H9 (cell line): Measurements from ENCODE around the gene DNER. TPM values are rescaled to one million over a fixed set of nuclear protein-coding genes. Genes with fewer than 3 reads are reported as not detected.

Experiments
- DNase-seq: peaks from one replicate; pipeline ENCODE4 v3.0.0-alpha.2; 2017
- H2AFZ ChIP-seq: one replicate; pipeline ENCODE4 v1.6.1; 2013; ENCODE audit warnings: mild to moderate bottlenecking, low read length, control low read depth, moderate library complexity
- H2AK5ac ChIP-seq: 2 replicates; pipeline ENCODE4 v1.6.1; 2013; ENCODE audit warnings: low read length, control low read depth, mixed read lengths; ENCODE audit not compliant: insufficient read length
- H2BK120ac ChIP-seq: one replicate; pipeline ENCODE4 v1.6.1; 2013; ENCODE audit warnings: low read depth, mild to moderate bottlenecking, low read length, control low read depth, inconsistent platforms; ENCODE audit not compliant: poor library complexity, severe bottlenecking
- H2BK12ac ChIP-seq: 2 replicates; pipeline ENCODE4 v1.6.1; 2013; ENCODE audit warnings: low read length, control low read depth, mixed read lengths, low read depth; ENCODE audit not compliant: insufficient read length
- H2BK15ac ChIP-seq: 2 replicates; pipeline ENCODE4 v1.6.1; 2013; ENCODE audit warnings: low read depth, low read length, control low read depth
- H2BK20ac ChIP-seq: one replicate; pipeline ENCODE4 v1.6.1; 2013; ENCODE audit warnings: low read depth, mild to moderate bottlenecking, low read length, control low read depth, inconsistent platforms; ENCODE audit not compliant: poor library complexity, severe bottlenecking
- H2BK5ac ChIP-seq: 2 replicates; pipeline ENCODE4 v1.6.1; 2013; ENCODE audit warnings: low read length, control low read depth, mixed read lengths; ENCODE audit not compliant: insufficient read length
- H3K14ac ChIP-seq: 2 replicates; pipeline ENCODE4 v1.6.1; 2013; ENCODE audit warnings: low read length, control low read depth; ENCODE audit not compliant: insufficient read depth
- H3K18ac ChIP-seq: 2 replicates; pipeline ENCODE4 v1.6.1; 2013; ENCODE audit warnings: low read depth, mild to moderate bottlenecking, mixed read lengths, low read length, control low read depth; ENCODE audit not compliant: insufficient read length
- H3K23ac ChIP-seq: 2 replicates; pipeline ENCODE4 v1.6.1; 2013; ENCODE audit warnings: low read length, control low read depth, mixed read lengths, low read depth; ENCODE audit not compliant: insufficient read length
- H3K23me2 ChIP-seq: 2 replicates; pipeline ENCODE4 v1.6.1; 2013; ENCODE audit warnings: low read depth, mild to moderate bottlenecking, mixed read lengths, low read length, control low read depth; ENCODE audit not compliant: insufficient read length, poor library complexity, severe bottlenecking
- H3K27ac ChIP-seq: 2 replicates; pipeline ENCODE4 v1.5.1; 2013; ENCODE audit warnings: low read length, control low read depth, mixed read lengths, low read depth; ENCODE audit not compliant: insufficient read length
- H3K27me3 ChIP-seq: 2 replicates; pipeline ENCODE4 v1.6.1; 2013; ENCODE audit warnings: low read length, control low read depth, inconsistent platforms; ENCODE audit not compliant: insufficient read depth
- H3K4ac ChIP-seq: 2 replicates; pipeline ENCODE4 v1.6.1; 2013; ENCODE audit warnings: low read depth, mild to moderate bottlenecking, control low read depth, inconsistent platforms, low read length, moderate library complexity
- H3K4me1 ChIP-seq: 2 replicates; pipeline ENCODE4 v1.6.1; 2013; ENCODE audit warnings: low read length, control low read depth, inconsistent platforms; ENCODE audit not compliant: insufficient read depth
- H3K4me2 ChIP-seq: 2 replicates; pipeline ENCODE4 v1.6.1; 2013; ENCODE audit warnings: low read length, control low read depth, mixed read lengths; ENCODE audit not compliant: insufficient read length, insufficient read depth
- H3K56ac ChIP-seq: 2 replicates; pipeline ENCODE4 v1.6.1; 2013; ENCODE audit warnings: low read depth, mild to moderate bottlenecking, mixed read lengths, low read length, control low read depth; ENCODE audit not compliant: insufficient read length
- H3K79me1 ChIP-seq: 2 replicates; pipeline ENCODE4 v1.6.1; 2013; ENCODE audit warnings: low read depth, mild to moderate bottlenecking, moderate library complexity, low read length, control low read depth, inconsistent platforms; ENCODE audit not compliant: insufficient read depth, poor library complexity, severe bottlenecking
- H3K79me2 ChIP-seq: 2 replicates; pipeline ENCODE4 v1.6.1; 2013; ENCODE audit warnings: low read length, control low read depth, inconsistent platforms; ENCODE audit not compliant: insufficient read depth
- H3K9ac ChIP-seq: 2 replicates; pipeline ENCODE4 v1.6.1; 2013; ENCODE audit warnings: low read length, control low read depth, mixed read lengths; ENCODE audit not compliant: insufficient read length; ENCODE audit errors: extremely low read depth
- H3K9me3 ChIP-seq: one replicate; pipeline ENCODE4 v1.6.1; 2013; ENCODE audit warnings: low read depth, low read length, inconsistent platforms; ENCODE audit not compliant: control insufficient read depth
- H3T11ph ChIP-seq: one replicate; pipeline ENCODE4 v1.6.1; 2013; ENCODE audit warnings: mild to moderate bottlenecking, low read length, control low read depth, inconsistent platforms
- H4K20me1 ChIP-seq: one replicate; pipeline ENCODE4 v1.6.1; 2013; ENCODE audit not compliant: control insufficient read depth, insufficient read length, insufficient read depth
- H4K5ac ChIP-seq: 2 replicates; pipeline ENCODE4 v1.6.1; 2013; ENCODE audit warnings: low read depth, mild to moderate bottlenecking, mixed read lengths, low read length, control low read depth; ENCODE audit not compliant: insufficient read length
- H4K8ac ChIP-seq: replicated peaks from 2 replicates; pipeline ENCODE4 v1.6.1; 2013; ENCODE audit warnings: low read length, control low read depth, mixed read lengths, low read depth; ENCODE audit not compliant: insufficient read length
- H4K91ac ChIP-seq: 2 replicates; pipeline ENCODE4 v1.6.1; 2013; ENCODE audit warnings: low read depth, mild to moderate bottlenecking, moderate library complexity, mixed read lengths, low read length, control low read depth; ENCODE audit not compliant: insufficient read length
- H3K27ac Mint-ChIP-seq, 3 experiments: 2 replicates in 2 of 3; 3 replicates in 1 of 3; pipeline ENCODE4 v1.8.0; 2020 to 2021; ENCODE audit warnings: mixed read lengths in 3 of 3, mild to moderate bottlenecking in 1 of 3, moderate library complexity in 1 of 3
- H3K27me3 Mint-ChIP-seq: 2 replicates; pipeline ENCODE4 v1.8.0; 2021; ENCODE audit warnings: low read depth, mild to moderate bottlenecking, moderate library complexity, mixed read lengths
- H3K36me3 Mint-ChIP-seq, 3 experiments: 2 replicates in 2 of 3; 3 replicates in 1 of 3; pipeline ENCODE4 v1.8.0; 2020 to 2021; ENCODE audit warnings: low read depth in 3 of 3, mixed read lengths in 3 of 3; ENCODE audit not compliant: insufficient read depth in 1 of 3
- H3K4me1 Mint-ChIP-seq, 2 experiments: 2 replicates each; pipeline ENCODE4 v1.8.0; 2020; ENCODE audit warnings: mixed read lengths in 2 of 2
- H3K4me3 Mint-ChIP-seq, 2 experiments: 2 replicates in 1 of 2; 3 replicates in 1 of 2; pipeline ENCODE4 v1.8.0; 2020 to 2021; ENCODE audit warnings: mild to moderate bottlenecking in 2 of 2, mixed read lengths in 2 of 2, moderate library complexity in 1 of 2
- H3K9me3 Mint-ChIP-seq, 2 experiments: 2 replicates in 1 of 2; 3 replicates in 1 of 2; pipeline ENCODE4 v1.8.0; 2020; ENCODE audit warnings: mild to moderate bottlenecking in 2 of 2, mixed read lengths in 2 of 2, moderate library complexity in 1 of 2
- total RNA-seq: library from RNA; stranded (reverse); gene quantifications from 2 replicates; pipeline ENCODE4 v1.2.1, GENCODE V29; 2021
- TF ChIP-seq, protein P1 (sequence below): fragments of 200-600 bp; sonication (generic); conservative IDR thresholded peaks from 3 replicates; pipeline ENCODE4 v1.8.0; 2021; ENCODE audit warnings: antibody characterized with exemption, mild to moderate bottlenecking

The DNER gene
- total RNA-seq, 1 experiment from 2014 or later: 1.0 TPM

DNA sequence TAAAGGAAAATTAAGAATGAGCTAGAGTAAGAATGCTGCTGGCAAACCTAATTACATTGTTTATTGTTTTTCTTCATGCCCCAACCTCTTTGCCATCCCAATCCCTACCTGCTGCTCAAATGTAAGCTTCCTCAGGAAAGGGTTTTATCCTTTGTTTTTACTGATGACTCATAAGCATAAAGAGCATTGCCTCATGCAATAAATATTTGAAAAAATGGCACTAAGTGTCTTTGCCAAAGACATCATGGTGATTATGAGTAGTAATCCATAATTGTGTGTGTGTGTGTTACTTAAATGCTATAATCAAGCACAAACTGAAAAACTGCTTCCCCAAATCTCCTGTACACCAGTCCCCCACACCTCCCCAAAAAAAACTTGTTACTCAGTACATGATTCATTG is 53.4 kb downstream of the DNER start:
- Histone ChIP-seq H3K4me1 (no peaks in the 10 kb centered on the region), H4K91ac (no peak overlapping the region), H4K20me1 (no peaks in the 10 kb centered on the region), H3K27me3 (no peaks in the 10 kb centered on the region), H2AFZ (no peak overlapping the region), H3K4ac (no peak overlapping the region), H3K4me2 (no peak overlapping the region), H3K18ac (no peak overlapping the region), H3K56ac (no peak overlapping the region), H2BK15ac (no peak overlapping the region), H4K8ac (no peak overlapping the region), H3K14ac (no peak overlapping the region), H4K5ac (no peak overlapping the region), H3K27ac (no peak overlapping the region), H2AK5ac (no peak overlapping the region), H2BK5ac (no peak overlapping the region), H3K23me2 (no peaks in the 10 kb centered on the region), H3K23ac (no peak overlapping the region), H2BK20ac (no peak overlapping the region), H3T11ph (no peak overlapping the region), H2BK12ac (no peak overlapping the region), H3K79me1 (no peaks in the 10 kb centered on the region), H3K9me3 (no peaks in the 10 kb centered on the region), H2BK120ac (no peak overlapping the region), H3K9ac (no peak overlapping the region), H3K79me2 (no peaks in the 10 kb centered on the region)
- Mint-ChIP-seq H3K9me3 (no peaks in the 10 kb centered on the region), H3K36me3 (no peaks in the 10 kb centered on the region), H3K4me3 (no peak overlapping the region), H3K27me3 (no peaks in the 10 kb centered on the region; the same call in 1 of the 2 replicates), H3K27ac (no peak overlapping the region), H3K4me1 (no peaks in the 10 kb centered on the region)
- TF ChIP-seq, protein P1, sequence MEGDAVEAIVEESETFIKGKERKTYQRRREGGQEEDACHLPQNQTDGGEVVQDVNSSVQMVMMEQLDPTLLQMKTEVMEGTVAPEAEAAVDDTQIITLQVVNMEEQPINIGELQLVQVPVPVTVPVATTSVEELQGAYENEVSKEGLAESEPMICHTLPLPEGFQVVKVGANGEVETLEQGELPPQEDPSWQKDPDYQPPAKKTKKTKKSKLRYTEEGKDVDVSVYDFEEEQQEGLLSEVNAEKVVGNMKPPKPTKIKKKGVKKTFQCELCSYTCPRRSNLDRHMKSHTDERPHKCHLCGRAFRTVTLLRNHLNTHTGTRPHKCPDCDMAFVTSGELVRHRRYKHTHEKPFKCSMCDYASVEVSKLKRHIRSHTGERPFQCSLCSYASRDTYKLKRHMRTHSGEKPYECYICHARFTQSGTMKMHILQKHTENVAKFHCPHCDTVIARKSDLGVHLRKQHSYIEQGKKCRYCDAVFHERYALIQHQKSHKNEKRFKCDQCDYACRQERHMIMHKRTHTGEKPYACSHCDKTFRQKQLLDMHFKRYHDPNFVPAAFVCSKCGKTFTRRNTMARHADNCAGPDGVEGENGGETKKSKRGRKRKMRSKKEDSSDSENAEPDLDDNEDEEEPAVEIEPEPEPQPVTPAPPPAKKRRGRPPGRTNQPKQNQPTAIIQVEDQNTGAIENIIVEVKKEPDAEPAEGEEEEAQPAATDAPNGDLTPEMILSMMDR: no peak
- DNase-seq: no peak
